CD8-positive, alpha-beta memory T cell (primary cell): ENCODE data around the gene SIRPD. TPM values are rescaled to one million over a fixed set of nuclear protein-coding genes. Genes with fewer than 3 reads are reported as not detected.
A peak's percentile ranks its signal among the peaks of the same experiment; 100 is the strongest.

ENCODE experiments used
- CTCF ChIA-PET: fragments of 350-600 bp; sonication (Branson Sonifier 250); formaldehyde crosslinking; loops from one replicate; lab custom pipeline; 2021; ENCODE audit warnings: antibody characterized with exemption; lab: Charles Lee
- POLR2A ChIA-PET: fragments of 350-600 bp; sonication (Branson Sonifier 250); formaldehyde crosslinking; loops from one replicate; lab custom pipeline; 2021; ENCODE audit warnings: antibody characterized with exemption; lab: Charles Lee
- DNase-seq, 5 donors: peaks; one replicate each; pipeline versions ENCODE4 v3.0.0 to v3.0.0-alpha.2; 2020 to 2022; ENCODE audit warnings: mixed read lengths in 1 of 5
- H3K27ac ChIP-seq: one replicate; pipeline ENCODE4 v1.7.0; 2013; ENCODE audit warnings: low read depth, mild to moderate bottlenecking, low read length, moderate library complexity
- H3K27me3 ChIP-seq: 2 replicates; pipeline ENCODE4 v1.7.0; 2013; ENCODE audit warnings: low read length, mild to moderate bottlenecking; ENCODE audit not compliant: insufficient read depth, poor library complexity, severe bottlenecking
- H3K36me3 ChIP-seq: 2 replicates; pipeline ENCODE4 v1.7.0; 2013; ENCODE audit warnings: mild to moderate bottlenecking, low read length, moderate library complexity; ENCODE audit not compliant: insufficient read depth
- H3K4me1 ChIP-seq: 2 replicates; pipeline ENCODE4 v1.7.0; 2013; ENCODE audit warnings: mild to moderate bottlenecking, low read length, moderate library complexity; ENCODE audit not compliant: insufficient read depth
- H3K4me3 ChIP-seq: 2 replicates; pipeline ENCODE4 v1.7.0; 2013; ENCODE audit warnings: mild to moderate bottlenecking, low read length
- H3K9me3 ChIP-seq: 2 replicates; pipeline ENCODE4 v1.7.0; 2013; ENCODE audit warnings: mild to moderate bottlenecking, low read length
- H3K27ac Mint-ChIP-seq, 8 donors: one replicate each; pipeline ENCODE4 v1.8.0; 2020 to 2021; ENCODE audit warnings: mixed read lengths in 8 of 8, mild to moderate bottlenecking in 6 of 8, inconsistent platforms in 3 of 8, moderate library complexity in 3 of 8
- H3K27me3 Mint-ChIP-seq, 2 donors: one replicate each; pipeline ENCODE4 v1.8.0; 2020 to 2021; ENCODE audit warnings: mixed read lengths in 2 of 2, mild to moderate bottlenecking in 1 of 2, moderate library complexity in 1 of 2
- H3K36me3 Mint-ChIP-seq, 3 donors: one replicate each; pipeline ENCODE4 v1.8.0; 2020 to 2021; ENCODE audit warnings: mixed read lengths in 3 of 3, inconsistent platforms in 1 of 3, mild to moderate bottlenecking in 1 of 3
- H3K4me1 Mint-ChIP-seq, 3 donors: one replicate each; pipeline ENCODE4 v1.8.0; 2020 to 2021; ENCODE audit warnings: mixed read lengths in 3 of 3, inconsistent platforms in 1 of 3, mild to moderate bottlenecking in 1 of 3
- H3K4me3 Mint-ChIP-seq, 7 donors: one replicate each; pipeline ENCODE4 v1.8.0; 2020 to 2021; ENCODE audit warnings: mixed read lengths in 7 of 7, mild to moderate bottlenecking in 6 of 7, moderate library complexity in 4 of 7, inconsistent platforms in 2 of 7
- H3K9me3 Mint-ChIP-seq, 5 donors: one replicate each; pipeline ENCODE4 v1.8.0; 2020 to 2022; ENCODE audit warnings: mixed read lengths in 5 of 5, mild to moderate bottlenecking in 3 of 5, moderate library complexity in 2 of 5, inconsistent platforms in 1 of 5
- polyA plus RNA-seq: library from polyadenylated mRNA; unstranded; fragments of 300-500 nt; fragmentation: Illumina TruSeq; gene quantifications from one replicate; pipeline ENCODE4 v1.2.3, GENCODE V29; 2021
- total RNA-seq, 2 experiments: library from RNA; stranded (reverse); gene quantifications; one replicate each; pipeline ENCODE4 v1.2.3, GENCODE V29; 2021

The SIRPD gene
- total and polyA plus RNA-seq, 3 experiments from 2014 or later = not detected

GRCh38 chr20:1536893-1537730 is 20.4 kb downstream of the SIRPD start:
- Mint-ChIP-seq H3K9me3 (peaks cover 0 to 3% (median 0%) of the 10 kb centered on the region in 5 donors), H3K27ac (peak overlapping the region in 3 of 8 donors; percentile 15 to 64 (median 17)), H3K36me3 (peaks cover 0 to 2% (median 0%) of the 10 kb centered on the region in 3 donors), H3K4me1 (peaks cover 0 to 4% (median 0%) of the 10 kb centered on the region in 3 donors), H3K27me3 (peaks cover 0 to under 1% of the 10 kb centered on the region in 2 donors), H3K4me3 (no peak overlapping the region)
- ChIA-PET CTCF (interaction anchor here (1.0 kb wide), 1 partner anchor 197 kb away, joined by 3 read pairs; no protein-coding TSS in a partner anchor), POLR2A (no interaction called here)
- no peaks in the 10 kb centered on the region for H3K9me3 ChIP-seq
- no peaks in the 10 kb centered on the region for H3K4me1 ChIP-seq
- H3K27ac ChIP-seq = no peak overlapping the region
- H3K36me3 ChIP-seq = no peaks in the 10 kb centered on the region
- H3K27me3 ChIP-seq = no peaks in the 10 kb centered on the region
- no peak for DNase-seq
- no peak overlapping the region for H3K4me3 ChIP-seq

GRCh38 chr20:1535420-1536175 is 21.9 kb downstream of the SIRPD start:
- H3K4me1 ChIP-seq = no peaks in the 10 kb centered on the region
- H3K9me3 Mint-ChIP-seq = no peaks in the 10 kb centered on the region
- no peak for DNase-seq
- no peaks in the 10 kb centered on the region for H3K9me3 ChIP-seq
- H3K27ac Mint-ChIP-seq = peak overlapping the region in 2 of 8 donors; percentile 15 to 44
- no peak overlapping the region for H3K4me3 Mint-ChIP-seq
- H3K27me3 ChIP-seq = no peaks in the 10 kb centered on the region
- peaks cover 0 to 2% (median 0%) of the 10 kb centered on the region in 3 donors for H3K36me3 Mint-ChIP-seq
- CTCF ChIA-PET = interaction anchor here (1.0 kb wide), 1 partner anchor 241 kb away, joined by 3 read pairs; no protein-coding TSS in a partner anchor
- POLR2A ChIA-PET = no interaction called here
- H3K4me3 ChIP-seq = no peak overlapping the region
- H3K27me3 Mint-ChIP-seq = peaks cover 2 to 15% of the 10 kb centered on the region in 2 donors
- no peaks in the 10 kb centered on the region for H3K36me3 ChIP-seq
- H3K4me1 Mint-ChIP-seq = peaks cover 0 to 4% (median 0%) of the 10 kb centered on the region in 3 donors
- no peak overlapping the region for H3K27ac ChIP-seq

- Mint-ChIP-seq H3K27ac (no peak overlapping the region), H3K4me1 (peaks cover 0 to 4% (median 0%) of the 10 kb centered on the region in 3 donors), H3K36me3 (peaks cover 0 to 2% (median 0%) of the 10 kb centered on the region in 3 donors), H3K4me3 (no peak overlapping the region), H3K27me3 (peaks cover 2 to 24% of the 10 kb centered on the region in 2 donors), H3K9me3 (no peaks in the 10 kb centered on the region)
- no peaks in the 10 kb centered on the region for H3K27me3 ChIP-seq
- no peaks in the 10 kb centered on the region for H3K9me3 ChIP-seq
- no peak overlapping the region for H3K27ac ChIP-seq
- ChIA-PET CTCF (interaction anchor here (0.9 to 2.3 kb wide), 4 partner anchors 198 to 243 kb away, joined by 3 to 11 read pairs (median 6); no protein-coding TSS in a partner anchor), POLR2A (no interaction called here)
- no peak overlapping the region for H3K4me3 ChIP-seq
- no peaks in the 10 kb centered on the region for H3K4me1 ChIP-seq
- no peaks in the 10 kb centered on the region for H3K36me3 ChIP-seq
- DNase-seq = no peak
These were observed 23.0 kb downstream of the SIRPD start for GRCh38 chr20:1534526-1534925.

GRCh38 chr20:1533059-1533458 is 24.4 kb downstream of the SIRPD start:
- H3K4me3 ChIP-seq = no peak overlapping the region
- H3K27ac Mint-ChIP-seq = no peak overlapping the region
- peaks cover 2 to 34% of the 10 kb centered on the region in 2 donors for H3K27me3 Mint-ChIP-seq
- no peak for DNase-seq
- H3K36me3 ChIP-seq = no peaks in the 10 kb centered on the region
- no peaks in the 10 kb centered on the region for H3K36me3 Mint-ChIP-seq
- H3K4me1 ChIP-seq = no peaks in the 10 kb centered on the region
- H3K4me3 Mint-ChIP-seq = no peak overlapping the region
- POLR2A ChIA-PET = no interaction called here
- peaks cover 0 to 4% (median 0%) of the 10 kb centered on the region in 3 donors for H3K4me1 Mint-ChIP-seq
- H3K9me3 Mint-ChIP-seq = peaks cover 0 to 2% (median 0%) of the 10 kb centered on the region in 5 donors
- no peaks in the 10 kb centered on the region for H3K9me3 ChIP-seq
- no peaks in the 10 kb centered on the region for H3K27me3 ChIP-seq
- CTCF ChIA-PET = interaction anchor here (0.7 to 2.3 kb wide), 3 partner anchors 23 to 244 kb away, joined by 3 to 11 read pairs (median 7); no protein-coding TSS in a partner anchor
- H3K27ac ChIP-seq = no peak overlapping the region

GRCh38 chr20:1528811-1529210 is 28.7 kb downstream of the SIRPD start:
- Histone ChIP-seq H3K4me1 (peaks cover 3% of the 10 kb centered on the region), H3K27ac (no peak overlapping the region), H3K9me3 (no peaks in the 10 kb centered on the region), H3K27me3 (no peaks in the 10 kb centered on the region), H3K4me3 (no peak overlapping the region), H3K36me3 (no peaks in the 10 kb centered on the region)
- no peaks in the 10 kb centered on the region for H3K4me1 Mint-ChIP-seq
- ChIA-PET POLR2A (no interaction called here), CTCF (no interaction called here)
- peaks cover 0 to 8% (median 5%) of the 10 kb centered on the region in 5 donors for H3K9me3 Mint-ChIP-seq
- no peak for DNase-seq
- no peak overlapping the region for H3K4me3 Mint-ChIP-seq
- peaks cover 9 to 39% of the 10 kb centered on the region in 2 donors for H3K27me3 Mint-ChIP-seq
- no peaks in the 10 kb centered on the region for H3K36me3 Mint-ChIP-seq
- H3K27ac Mint-ChIP-seq = no peak overlapping the region

GRCh38 chr20:1527923-1528322 is 29.6 kb downstream of the SIRPD start:
- Mint-ChIP-seq H3K9me3 (peaks cover 0 to 8% (median 5%) of the 10 kb centered on the region in 5 donors), H3K27ac (no peak overlapping the region), H3K27me3 (peaks cover 9 to 39% of the 10 kb centered on the region in 2 donors), H3K4me3 (no peak overlapping the region), H3K36me3 (no peaks in the 10 kb centered on the region), H3K4me1 (no peaks in the 10 kb centered on the region)
- POLR2A ChIA-PET = no interaction called here
- Histone ChIP-seq H3K9me3 (no peaks in the 10 kb centered on the region), H3K4me3 (no peak overlapping the region), H3K36me3 (no peaks in the 10 kb centered on the region), H3K4me1 (peaks cover 3% of the 10 kb centered on the region), H3K27ac (no peak overlapping the region), H3K27me3 (no peaks in the 10 kb centered on the region)
- CTCF ChIA-PET = interaction anchor here (1.3 kb wide), 1 partner anchor 249 kb away, joined by 4 read pairs; no protein-coding TSS in a partner anchor
- DNase-seq = no peak

- Histone ChIP-seq H3K27ac (no peak overlapping the region), H3K27me3 (no peaks in the 10 kb centered on the region), H3K4me1 (peaks cover 3% of the 10 kb centered on the region), H3K4me3 (no peak overlapping the region), H3K9me3 (no peaks in the 10 kb centered on the region), H3K36me3 (no peaks in the 10 kb centered on the region)
- Mint-ChIP-seq H3K36me3 (no peaks in the 10 kb centered on the region), H3K27ac (no peak overlapping the region), H3K4me3 (no peak overlapping the region), H3K27me3 (peaks cover 10 to 36% of the 10 kb centered on the region in 2 donors), H3K4me1 (no peaks in the 10 kb centered on the region), H3K9me3 (peaks cover 0 to 8% (median 5%) of the 10 kb centered on the region in 5 donors)
- POLR2A ChIA-PET = no interaction called here
- CTCF ChIA-PET = interaction anchor here (1.3 kb wide), 1 partner anchor 250 kb away, joined by 4 read pairs; no protein-coding TSS in a partner anchor
- DNase-seq = no peak
These were observed 30.6 kb downstream of the SIRPD start for GRCh38 chr20:1526896-1527295.
